Measurements from ENCODE around the gene SGMS1.

DNA sequence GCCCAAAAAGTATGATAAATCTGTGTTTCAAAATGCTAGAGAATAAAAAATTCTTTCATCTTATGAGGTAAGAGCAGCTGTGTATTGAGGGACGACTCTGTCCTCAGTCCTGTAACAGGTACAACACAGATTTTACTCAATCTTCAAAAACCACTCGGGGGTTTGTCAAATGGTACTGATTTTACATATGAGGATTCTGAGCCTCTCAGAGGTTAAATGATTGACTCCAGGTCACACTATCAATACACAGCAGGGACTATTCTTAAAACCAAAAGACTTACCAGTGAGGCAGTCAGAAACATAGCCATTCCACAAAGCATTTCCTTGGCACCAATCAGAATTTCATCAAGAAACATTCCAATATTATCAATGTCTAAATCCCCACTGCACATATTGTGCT lies 95.5 kb downstream of the SGMS1 start:
- no peak for TF ChIP-seq EZH2 (IDR thresholded peaks at IDR 0.05; ENCODE audit: borderline replicate concordance, low read length)
- TF ChIP-seq, protein P1, sequence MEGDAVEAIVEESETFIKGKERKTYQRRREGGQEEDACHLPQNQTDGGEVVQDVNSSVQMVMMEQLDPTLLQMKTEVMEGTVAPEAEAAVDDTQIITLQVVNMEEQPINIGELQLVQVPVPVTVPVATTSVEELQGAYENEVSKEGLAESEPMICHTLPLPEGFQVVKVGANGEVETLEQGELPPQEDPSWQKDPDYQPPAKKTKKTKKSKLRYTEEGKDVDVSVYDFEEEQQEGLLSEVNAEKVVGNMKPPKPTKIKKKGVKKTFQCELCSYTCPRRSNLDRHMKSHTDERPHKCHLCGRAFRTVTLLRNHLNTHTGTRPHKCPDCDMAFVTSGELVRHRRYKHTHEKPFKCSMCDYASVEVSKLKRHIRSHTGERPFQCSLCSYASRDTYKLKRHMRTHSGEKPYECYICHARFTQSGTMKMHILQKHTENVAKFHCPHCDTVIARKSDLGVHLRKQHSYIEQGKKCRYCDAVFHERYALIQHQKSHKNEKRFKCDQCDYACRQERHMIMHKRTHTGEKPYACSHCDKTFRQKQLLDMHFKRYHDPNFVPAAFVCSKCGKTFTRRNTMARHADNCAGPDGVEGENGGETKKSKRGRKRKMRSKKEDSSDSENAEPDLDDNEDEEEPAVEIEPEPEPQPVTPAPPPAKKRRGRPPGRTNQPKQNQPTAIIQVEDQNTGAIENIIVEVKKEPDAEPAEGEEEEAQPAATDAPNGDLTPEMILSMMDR (conservative IDR thresholded peaks at IDR 0.05 in 1 of 2, IDR thresholded peaks at IDR 0.05 in 1 of 2; ENCODE audit: extremely low read depth in 1 of 2, insufficient read depth in 1 of 2, low read depth in 1 of 2, low read length in 2 of 2), result no peak

Measured in mammary epithelial cell (primary cell).